Skeletal muscle satellite cell (primary cell): Measurements from ENCODE around the gene PACRG.

ENCODE experiments used
- H3K27me3 ChIP-seq: 2 replicates; pipeline ENCODE4 v1.7.0; 2013; ENCODE audit warnings: low read length; ENCODE audit not compliant: control insufficient read depth, insufficient read depth
- H3K36me3 ChIP-seq: 2 replicates; pipeline ENCODE4 v1.7.0; 2013; ENCODE audit warnings: mild to moderate bottlenecking, control low read depth, low read length; ENCODE audit not compliant: insufficient read depth
- H3K4me1 ChIP-seq: 2 replicates; pipeline ENCODE4 v1.7.0; 2013; ENCODE audit warnings: low read length; ENCODE audit not compliant: control insufficient read depth, insufficient read depth
- H3K4me2 ChIP-seq: 2 replicates; pipeline ENCODE4 v1.7.0; 2013; ENCODE audit warnings: mild to moderate bottlenecking, low read length
- H3K4me3 ChIP-seq: 2 replicates; pipeline ENCODE4 v1.7.0; 2013; ENCODE audit warnings: low read length
- H3K9ac ChIP-seq: 2 replicates; pipeline ENCODE4 v1.7.0; 2013; ENCODE audit warnings: mild to moderate bottlenecking, low read depth, low read length, moderate library complexity
- H3K9me3 ChIP-seq: replicated peaks from 2 replicates; pipeline ENCODE4 v1.7.0; 2013; ENCODE audit warnings: mild to moderate bottlenecking, control low read depth, low read length

PACRG gene

DNA sequence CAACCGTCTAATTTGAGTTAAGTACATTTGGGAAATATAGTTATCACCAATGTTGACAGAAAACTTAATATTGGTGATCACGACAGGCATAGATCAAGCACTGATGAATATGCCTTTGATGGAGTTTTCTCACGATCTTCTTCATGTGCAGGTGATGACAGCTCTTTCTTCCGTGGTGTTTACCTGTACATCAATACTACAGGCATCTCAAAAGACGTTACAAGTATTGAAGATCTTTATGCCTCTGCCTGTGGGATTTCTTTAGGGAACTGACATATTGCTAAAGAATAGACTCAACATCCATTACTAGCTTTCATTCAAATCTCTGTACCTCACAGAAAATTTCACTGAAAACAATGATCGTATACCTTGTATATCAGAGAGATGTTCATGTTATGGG lies 178.7 kb downstream of the PACRG start:
- H3K4me2 ChIP-seq: no peak overlapping the region
- H3K27me3 ChIP-seq: no peaks in the 10 kb centered on the region
- H3K4me3 ChIP-seq: no peak overlapping the region
- no peak overlapping the region for H3K9ac ChIP-seq
- H3K4me1 ChIP-seq: no peaks in the 10 kb centered on the region
- no peaks in the 10 kb centered on the region for H3K9me3 ChIP-seq
- H3K36me3 ChIP-seq: no peaks in the 10 kb centered on the region

- Histone ChIP-seq H3K9ac (no peak overlapping the region), H3K4me2 (no peak overlapping the region), H3K4me3 (no peak overlapping the region), H3K4me1 (no peaks in the 10 kb centered on the region), H3K27me3 (no peaks in the 10 kb centered on the region), H3K9me3 (no peaks in the 10 kb centered on the region), H3K36me3 (no peaks in the 10 kb centered on the region)
Measured at GRCh38 chr6:162907876-162908481, 180.2 kb downstream of the PACRG start.

- H3K27me3 ChIP-seq: no peaks in the 10 kb centered on the region
- no peak overlapping the region for H3K4me3 ChIP-seq
- H3K4me1 ChIP-seq: peaks cover 13% of the 10 kb centered on the region
- no peak overlapping the region for H3K9ac ChIP-seq
- H3K9me3 ChIP-seq: no peaks in the 10 kb centered on the region
- no peaks in the 10 kb centered on the region for H3K36me3 ChIP-seq
- no peak overlapping the region for H3K4me2 ChIP-seq
Measured at GRCh38 chr6:162913206-162913605, 185.4 kb downstream of the PACRG start.

DNA sequence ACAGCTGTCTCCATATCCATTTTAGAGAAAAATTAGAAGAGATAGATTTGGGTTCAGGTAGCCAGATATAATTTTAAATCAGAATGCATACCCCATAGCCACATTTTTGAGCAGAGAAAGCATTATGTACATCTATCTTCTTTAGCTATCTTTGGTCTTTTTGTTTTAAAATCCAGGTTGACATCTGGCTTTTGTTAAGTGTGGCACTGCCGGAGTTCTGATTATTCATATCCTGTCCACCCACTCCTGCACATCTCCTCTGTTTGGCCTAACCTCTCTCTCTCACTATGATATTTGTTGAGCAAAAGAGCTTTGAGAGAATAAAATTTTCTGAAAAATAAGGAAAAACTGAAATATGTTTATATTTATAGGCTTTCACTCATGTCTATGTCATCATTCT lies 189.7 kb downstream of the PACRG start:
- peaks cover 20% of the 10 kb centered on the region for H3K4me1 ChIP-seq
- H3K4me3 ChIP-seq: no peak overlapping the region
- peak overlapping the region; percentile 40 for H3K4me2 ChIP-seq
- H3K36me3 ChIP-seq: no peaks in the 10 kb centered on the region
- H3K27me3 ChIP-seq: no peaks in the 10 kb centered on the region
- H3K9ac ChIP-seq: peak overlapping the region; percentile 47
- H3K9me3 ChIP-seq: no peaks in the 10 kb centered on the region

GRCh38 chr6:162921062-162921461 lies 193.3 kb downstream of the PACRG start:
- Histone ChIP-seq H3K4me3 (no peak overlapping the region), H3K4me1 (peaks cover 20% of the 10 kb centered on the region), H3K36me3 (no peaks in the 10 kb centered on the region), H3K9me3 (no peaks in the 10 kb centered on the region), H3K9ac (no peak overlapping the region), H3K4me2 (no peak overlapping the region), H3K27me3 (no peaks in the 10 kb centered on the region)

GRCh38 chr6:162921510-162922040 lies 193.8 kb downstream of the PACRG start:
- no peak overlapping the region for H3K4me3 ChIP-seq
- peaks cover 20% of the 10 kb centered on the region for H3K4me1 ChIP-seq
- no peaks in the 10 kb centered on the region for H3K9me3 ChIP-seq
- H3K9ac ChIP-seq: no peak overlapping the region
- H3K27me3 ChIP-seq: no peaks in the 10 kb centered on the region
- H3K4me2 ChIP-seq: no peak overlapping the region
- no peaks in the 10 kb centered on the region for H3K36me3 ChIP-seq

DNA sequence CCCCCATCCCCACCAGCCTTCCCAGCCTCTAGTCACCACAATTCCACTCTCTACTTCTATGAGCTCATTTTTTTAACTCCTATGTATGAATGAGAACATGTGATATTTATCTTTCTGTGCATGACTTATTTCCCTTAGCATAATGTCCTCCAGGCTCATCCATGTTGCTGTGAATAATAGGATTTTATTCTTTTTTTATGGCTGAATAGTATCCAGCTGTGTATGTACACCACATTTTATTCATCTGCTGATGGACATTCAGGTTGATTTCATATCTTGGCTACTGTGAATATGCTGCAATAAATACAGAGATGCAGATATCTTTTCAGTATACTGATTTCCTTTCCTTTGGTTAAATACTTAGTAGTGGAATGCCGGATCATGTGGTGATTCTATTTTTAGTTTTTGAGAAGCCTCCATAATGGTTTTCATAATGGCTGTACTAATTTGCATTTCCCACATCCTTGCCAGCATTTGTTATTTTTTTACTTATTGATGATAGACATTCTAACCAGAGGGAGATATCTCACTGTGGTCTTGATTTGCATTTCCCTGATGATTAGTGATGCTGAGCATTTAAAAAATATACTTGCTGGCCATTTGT lies 194.9 kb downstream of the PACRG start:
- no peaks in the 10 kb centered on the region for H3K36me3 ChIP-seq
- no peaks in the 10 kb centered on the region for H3K9me3 ChIP-seq

GRCh38 chr6:162934844-162935243 lies 207.1 kb downstream of the PACRG start:
- Histone ChIP-seq H3K27me3 (no peaks in the 10 kb centered on the region), H3K9ac (no peak overlapping the region), H3K4me1 (no peaks in the 10 kb centered on the region), H3K36me3 (no peaks in the 10 kb centered on the region), H3K9me3 (peaks cover 6% of the 10 kb centered on the region), H3K4me3 (no peak overlapping the region), H3K4me2 (no peak overlapping the region)

More for the DNA sequence above, 194.9 kb downstream of the PACRG start:
- Histone ChIP-seq H3K4me3 (no peak overlapping the region), H3K9ac (no peak overlapping the region), H3K4me1 (peaks cover 13% of the 10 kb centered on the region), H3K4me2 (no peak overlapping the region), H3K27me3 (no peaks in the 10 kb centered on the region)

DNA sequence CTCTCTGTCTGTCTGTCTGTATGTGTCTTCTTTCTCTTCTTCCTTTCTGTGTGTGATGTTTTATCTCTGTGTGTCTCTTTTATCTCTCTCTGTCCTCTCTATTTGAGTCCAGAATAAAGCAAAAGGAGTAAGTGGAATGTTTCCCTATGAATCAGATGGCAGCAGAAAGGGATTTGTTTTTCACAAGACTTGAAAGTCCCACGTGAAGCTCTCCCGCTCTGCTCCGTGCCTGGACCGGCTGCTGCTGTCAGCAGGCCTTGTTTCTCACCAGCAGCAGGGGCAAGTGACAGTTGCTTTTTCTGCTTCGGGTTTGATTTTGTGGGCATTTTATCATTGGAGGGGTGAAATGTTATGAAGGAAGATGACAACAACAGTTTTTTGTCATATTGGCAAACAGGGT lies 212.7 kb downstream of the PACRG start:
- H3K27me3 ChIP-seq: no peaks in the 10 kb centered on the region
- peak overlapping the region; percentile 0 for H3K4me2 ChIP-seq
- H3K9me3 ChIP-seq: no peaks in the 10 kb centered on the region
- H3K36me3 ChIP-seq: no peaks in the 10 kb centered on the region
- H3K9ac ChIP-seq: no peak overlapping the region
- H3K4me3 ChIP-seq: no peak overlapping the region
- H3K4me1 ChIP-seq: peaks cover 8% of the 10 kb centered on the region

GRCh38 chr6:162941128-162941527 lies 213.4 kb downstream of the PACRG start:
- H3K4me2 ChIP-seq: no peak overlapping the region

DNA sequence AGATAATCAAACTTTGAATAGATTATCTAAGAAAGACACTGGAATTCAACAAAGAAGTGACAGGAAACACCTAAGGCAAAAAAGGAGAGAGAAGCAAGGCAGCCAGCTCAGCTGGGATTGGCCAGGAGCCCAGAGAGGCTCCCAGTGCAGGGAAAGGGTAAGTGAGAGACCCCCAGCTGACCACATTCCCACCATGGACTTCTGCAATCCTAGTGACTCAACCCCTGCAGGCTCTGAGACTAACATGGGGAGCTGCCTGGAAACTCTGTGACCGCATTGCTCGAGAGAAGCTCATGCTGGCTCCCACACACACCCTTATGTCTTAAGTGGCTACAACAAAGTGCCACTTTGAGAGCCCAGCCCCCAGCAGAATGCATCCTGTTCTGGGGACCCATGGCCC lies 215.1 kb downstream of the PACRG start:
- H3K4me1 ChIP-seq: peaks cover 8% of the 10 kb centered on the region
- H3K9ac ChIP-seq: no peak overlapping the region
- no peaks in the 10 kb centered on the region for H3K9me3 ChIP-seq
- no peaks in the 10 kb centered on the region for H3K27me3 ChIP-seq
- no peaks in the 10 kb centered on the region for H3K36me3 ChIP-seq
- no peak overlapping the region for H3K4me3 ChIP-seq
- no peak overlapping the region for H3K4me2 ChIP-seq

More at GRCh38 chr6:162941128-162941527, 213.4 kb downstream of the PACRG start:
- H3K4me1 ChIP-seq: peaks cover 8% of the 10 kb centered on the region
- H3K4me3 ChIP-seq: no peak overlapping the region
- H3K36me3 ChIP-seq: no peaks in the 10 kb centered on the region
- no peaks in the 10 kb centered on the region for H3K27me3 ChIP-seq
- no peak overlapping the region for H3K9ac ChIP-seq
- no peaks in the 10 kb centered on the region for H3K9me3 ChIP-seq

DNA sequence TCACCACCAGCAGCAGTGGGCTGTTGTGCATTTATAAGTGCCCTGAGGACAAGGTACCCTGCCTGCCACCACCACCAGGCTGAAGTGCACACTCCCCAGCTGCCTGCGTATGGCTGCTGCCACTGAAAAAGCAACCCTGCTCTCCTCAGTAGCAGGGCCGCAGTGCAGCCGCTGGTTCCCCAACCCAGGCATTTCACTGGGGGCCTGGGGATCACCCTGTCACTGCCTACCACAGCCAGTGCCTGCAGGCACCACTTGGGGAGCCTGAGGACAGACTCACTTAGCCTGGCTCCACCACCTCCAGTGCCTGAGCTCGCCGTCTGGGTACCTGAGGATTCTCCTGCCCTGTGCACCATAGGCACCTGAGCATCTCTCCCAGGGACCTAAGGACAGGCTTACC lies 215.6 kb downstream of the PACRG start:
- peaks cover 8% of the 10 kb centered on the region for H3K4me1 ChIP-seq
- H3K9ac ChIP-seq: no peak overlapping the region
- no peak overlapping the region for H3K4me2 ChIP-seq
- no peaks in the 10 kb centered on the region for H3K36me3 ChIP-seq
- no peaks in the 10 kb centered on the region for H3K27me3 ChIP-seq
- H3K4me3 ChIP-seq: no peak overlapping the region
- H3K9me3 ChIP-seq: no peaks in the 10 kb centered on the region
